Urothelium cell line (cell line): Measurements from ENCODE around the gene MADD.
"Not testable (repeated sequence)": the region's sequence is repeated elsewhere in the genome, so short reads cannot be mapped to it uniquely, and the experiment has no call there.

ENCODE experiments used
- DNase-seq: peaks from one replicate; pipeline ENCODE4 v3.0.0; 2011; ENCODE audit warnings: low spot score, mixed read lengths
- FAIRE-seq: peaks from 2 replicates; lab custom pipeline; 2011; peaks lifted over from hg19 to GRCh38; lab: Jason Lieb, UNC

Gene MADD

GRCh38 chr11:47272706-47273105 lies 2.8 kb downstream of the MADD start:
- no peak for DNase-seq

GRCh38 chr11:47274495-47275235 lies 4.7 kb downstream of the MADD start:
- no peak for DNase-seq
- FAIRE-seq, result no peak

More at GRCh38 chr11:47272706-47273105, 2.8 kb downstream of the MADD start:
- FAIRE-seq, result no peak

GRCh38 chr11:47276923-47277322 lies 7.0 kb downstream of the MADD start:
- FAIRE-seq, result no peak

GRCh38 chr11:47278058-47278457 lies 8.1 kb downstream of the MADD start:
- FAIRE-seq, result no peak
- no peak for DNase-seq

More at GRCh38 chr11:47276923-47277322, 7.0 kb downstream of the MADD start:
- DNase-seq, result no peak

GRCh38 chr11:47278769-47279168 lies 8.8 kb downstream of the MADD start:
- FAIRE-seq (no peak), DNase-seq (no peak)

- FAIRE-seq (no peak), DNase-seq (no peak)
These were observed 10.2 kb downstream of the MADD start for GRCh38 chr11:47280099-47280498.

- DNase-seq (no peak), FAIRE-seq (no peak)
These were observed 10.9 kb downstream of the MADD start for GRCh38 chr11:47280860-47281259.

GRCh38 chr11:47282462-47282861 lies 12.5 kb downstream of the MADD start:
- no peak for DNase-seq
- no peak for FAIRE-seq

GRCh38 chr11:47284151-47284550 lies 14.2 kb downstream of the MADD start:
- DNase-seq (no peak), FAIRE-seq (no peak)

- no peak for DNase-seq
- no peak for FAIRE-seq
These were observed 16.2 kb downstream of the MADD start for GRCh38 chr11:47285969-47286770.

GRCh38 chr11:47288066-47288465 lies 18.1 kb downstream of the MADD start:
- FAIRE-seq, result no peak
- DNase-seq, result no peak

- no peak for DNase-seq
- FAIRE-seq, result no peak
These were observed 19.9 kb downstream of the MADD start for GRCh38 chr11:47289856-47290255.

GRCh38 chr11:47295385-47295784 lies 25.5 kb downstream of the MADD start:
- no peak for FAIRE-seq
- no peak for DNase-seq

- DNase-seq (no peak), FAIRE-seq (no peak)
These were observed 26.1 kb downstream of the MADD start for GRCh38 chr11:47296045-47296444.

- FAIRE-seq (no peak), DNase-seq (no peak)
These were observed 29.1 kb downstream of the MADD start for GRCh38 chr11:47299078-47299477.

- FAIRE-seq, result no peak
- DNase-seq, result no peak
These were observed 32.9 kb downstream of the MADD start for GRCh38 chr11:47302853-47303252.

GRCh38 chr11:47305734-47306483 lies 36.0 kb downstream of the MADD start:
- DNase-seq, result no peak
- no peak for FAIRE-seq

GRCh38 chr11:47306484-47306844 lies 36.5 kb downstream of the MADD start:
- no peak for FAIRE-seq

GRCh38 chr11:47308050-47308823 lies 38.3 kb downstream of the MADD start:
- DNase-seq, result no peak

More at GRCh38 chr11:47306484-47306844, 36.5 kb downstream of the MADD start:
- no peak for DNase-seq

GRCh38 chr11:47314992-47315391 lies 45.1 kb downstream of the MADD start:
- FAIRE-seq (no peak), DNase-seq (no peak)

More at GRCh38 chr11:47308050-47308823, 38.3 kb downstream of the MADD start:
- no peak for FAIRE-seq

- not testable (repeated sequence) for DNase-seq, FAIRE-seq
These were observed 46.6 kb downstream of the MADD start for GRCh38 chr11:47316501-47316900.
